AG09319 (cell line): Measurements from ENCODE around the gene COL23A1.

ENCODE experiments used
- DNase-seq: peaks from one replicate; pipeline ENCODE4 v3.0.0-alpha.2; 2010; ENCODE audit warnings: low read depth; ENCODE audit errors: extremely low read depth
- TF ChIP-seq, protein P1 (sequence below): IDR thresholded peaks from 2 replicates; pipeline ENCODE4 v1.5.1; 2011; ENCODE audit warnings: low read depth, mild to moderate bottlenecking, inconsistent platforms, low read length, moderate library complexity

Gene COL23A1

DNA sequence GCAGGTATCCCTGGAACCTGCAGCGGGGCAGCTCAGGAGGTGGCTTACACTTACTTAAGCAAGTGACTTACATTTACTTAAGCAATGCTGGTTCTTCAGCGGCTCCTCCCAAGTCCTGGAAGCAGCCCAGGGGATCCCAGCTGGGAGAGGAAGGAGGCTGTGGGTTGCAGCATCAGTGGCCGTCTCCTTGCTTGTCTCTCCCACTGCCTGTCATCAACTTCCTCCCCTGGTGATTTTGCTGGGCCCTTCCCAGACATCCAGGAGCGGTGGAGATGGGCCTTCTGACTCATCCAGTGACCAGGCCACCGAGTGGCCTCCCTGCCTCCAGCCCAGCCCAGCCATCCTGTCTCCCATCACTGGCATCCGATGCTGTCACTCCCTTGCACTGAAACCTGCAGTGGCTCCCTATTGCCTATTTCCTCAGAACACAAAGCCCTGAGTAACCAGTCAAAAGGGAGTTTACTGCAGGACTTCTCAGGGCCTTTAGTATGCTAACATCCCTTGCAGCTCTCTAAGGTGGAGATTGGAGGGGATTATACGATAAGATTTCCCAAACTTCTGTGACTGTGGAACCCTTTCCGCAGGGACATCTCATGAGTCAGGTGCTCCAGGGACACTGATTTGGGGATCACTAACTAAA, 201.7 kb downstream of the COL23A1 start:
- DNase-seq: no peak
- TF ChIP-seq, protein P1, sequence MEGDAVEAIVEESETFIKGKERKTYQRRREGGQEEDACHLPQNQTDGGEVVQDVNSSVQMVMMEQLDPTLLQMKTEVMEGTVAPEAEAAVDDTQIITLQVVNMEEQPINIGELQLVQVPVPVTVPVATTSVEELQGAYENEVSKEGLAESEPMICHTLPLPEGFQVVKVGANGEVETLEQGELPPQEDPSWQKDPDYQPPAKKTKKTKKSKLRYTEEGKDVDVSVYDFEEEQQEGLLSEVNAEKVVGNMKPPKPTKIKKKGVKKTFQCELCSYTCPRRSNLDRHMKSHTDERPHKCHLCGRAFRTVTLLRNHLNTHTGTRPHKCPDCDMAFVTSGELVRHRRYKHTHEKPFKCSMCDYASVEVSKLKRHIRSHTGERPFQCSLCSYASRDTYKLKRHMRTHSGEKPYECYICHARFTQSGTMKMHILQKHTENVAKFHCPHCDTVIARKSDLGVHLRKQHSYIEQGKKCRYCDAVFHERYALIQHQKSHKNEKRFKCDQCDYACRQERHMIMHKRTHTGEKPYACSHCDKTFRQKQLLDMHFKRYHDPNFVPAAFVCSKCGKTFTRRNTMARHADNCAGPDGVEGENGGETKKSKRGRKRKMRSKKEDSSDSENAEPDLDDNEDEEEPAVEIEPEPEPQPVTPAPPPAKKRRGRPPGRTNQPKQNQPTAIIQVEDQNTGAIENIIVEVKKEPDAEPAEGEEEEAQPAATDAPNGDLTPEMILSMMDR: no peak

DNA sequence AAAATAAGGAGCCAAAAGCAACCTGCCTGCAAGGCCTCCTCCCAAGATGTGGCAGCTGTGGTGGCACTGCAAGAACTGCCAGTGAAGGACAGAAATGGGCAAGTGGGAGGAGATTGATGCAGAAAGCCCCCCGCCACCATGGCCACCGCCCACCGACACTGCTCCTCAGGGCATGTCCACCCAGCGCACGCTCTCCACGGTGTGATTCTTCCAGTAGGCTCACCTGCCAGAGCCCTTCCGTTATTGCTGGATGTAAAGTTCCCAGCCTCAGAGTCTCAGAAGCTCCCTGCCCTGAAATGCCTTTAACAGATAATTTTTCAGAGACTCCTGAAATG, 202.4 kb downstream of the COL23A1 start:
- DNase-seq: no peak
- TF ChIP-seq, protein P1: no peak

DNA sequence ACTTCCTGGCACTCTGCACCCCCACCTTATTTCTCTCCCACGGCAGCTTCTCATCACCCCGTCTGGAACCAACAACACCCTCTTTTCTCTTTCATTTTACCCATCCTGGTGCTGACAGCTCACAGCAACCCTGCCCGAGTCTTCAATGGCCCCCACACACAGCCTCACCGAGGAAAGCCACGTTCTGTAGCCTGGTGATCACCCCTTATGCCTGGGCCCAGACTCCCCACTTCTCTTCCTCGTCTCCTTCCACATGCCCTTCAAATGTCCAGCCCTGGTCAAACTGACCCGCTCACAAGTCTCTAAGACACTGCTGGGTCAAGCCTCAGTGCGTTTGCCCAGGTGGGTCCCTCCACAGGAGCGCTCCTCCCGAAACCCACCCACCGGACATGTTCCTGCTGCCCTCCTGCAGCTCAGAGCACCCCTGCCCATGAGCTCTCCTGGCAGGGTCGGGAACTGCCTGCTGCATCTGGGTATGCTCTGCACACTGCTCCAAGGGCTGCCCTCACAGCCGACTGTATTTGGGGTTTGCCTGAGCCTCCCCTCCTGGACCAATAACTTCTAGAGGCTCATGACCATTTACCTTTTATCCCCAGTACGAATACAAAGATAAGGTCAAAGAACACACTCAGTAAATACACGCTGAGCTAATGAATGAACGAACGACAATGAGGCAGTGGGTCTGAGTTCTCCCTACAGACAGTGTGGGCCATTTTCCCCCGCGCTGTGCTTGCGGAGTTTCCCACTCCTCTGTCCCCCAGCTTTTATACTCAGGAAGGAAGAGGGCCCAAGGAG, 202.9 kb downstream of the COL23A1 start:
- DNase-seq: no peak

DNA sequence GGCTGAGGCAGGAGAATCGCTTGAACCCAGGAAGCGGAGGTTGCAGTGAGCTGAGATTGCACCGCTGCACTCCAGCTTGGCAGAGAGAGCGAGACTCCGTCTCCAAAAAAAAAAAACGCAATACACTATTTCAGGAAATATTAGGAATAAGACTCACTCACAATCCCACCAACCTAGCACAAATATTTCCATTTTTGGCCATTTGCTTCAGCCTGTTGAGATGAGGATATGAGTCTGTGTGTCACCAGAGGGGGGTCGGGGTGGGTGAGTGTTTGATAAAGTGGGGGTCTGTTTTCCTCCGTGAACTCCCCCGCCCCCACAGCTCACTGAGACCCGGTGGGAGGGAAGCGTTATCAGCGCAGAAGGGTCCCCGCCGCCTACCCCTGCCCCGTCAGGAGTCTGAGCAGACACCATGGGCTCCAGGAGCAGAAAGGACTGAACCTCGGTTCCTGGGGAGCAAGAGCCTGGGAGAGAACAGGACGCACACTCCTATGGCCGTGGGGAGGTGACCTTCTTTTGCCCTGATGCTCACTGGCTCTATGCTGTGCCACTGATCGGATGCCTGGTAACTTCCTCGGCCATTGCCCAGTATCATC, 203.8 kb downstream of the COL23A1 start:
- TF ChIP-seq, protein P1: no peak
- no peak for DNase-seq

More for the DNA sequence above, 202.9 kb downstream of the COL23A1 start:
- TF ChIP-seq, protein P1: no peak

DNA sequence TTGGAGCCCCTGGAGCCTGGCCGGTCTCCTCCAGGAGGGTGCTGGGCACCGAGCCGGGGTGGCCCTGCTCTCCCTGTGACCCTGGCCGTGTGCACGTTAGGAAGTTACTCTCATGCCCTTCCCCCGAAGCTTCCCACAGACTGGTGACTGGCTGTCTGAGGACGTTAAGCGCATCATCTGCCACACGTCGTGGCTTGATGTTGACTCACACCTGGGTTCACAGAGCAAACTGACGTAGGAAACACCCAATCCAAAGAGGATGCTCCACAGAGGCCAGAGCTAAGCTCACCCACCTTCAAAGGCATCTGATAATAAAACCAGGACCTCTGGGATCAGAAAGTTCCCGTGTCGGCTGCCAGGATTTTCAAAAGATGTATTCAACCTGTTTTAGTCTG, 204.7 kb downstream of the COL23A1 start:
- TF ChIP-seq, protein P1: no peak
- no peak for DNase-seq

DNA sequence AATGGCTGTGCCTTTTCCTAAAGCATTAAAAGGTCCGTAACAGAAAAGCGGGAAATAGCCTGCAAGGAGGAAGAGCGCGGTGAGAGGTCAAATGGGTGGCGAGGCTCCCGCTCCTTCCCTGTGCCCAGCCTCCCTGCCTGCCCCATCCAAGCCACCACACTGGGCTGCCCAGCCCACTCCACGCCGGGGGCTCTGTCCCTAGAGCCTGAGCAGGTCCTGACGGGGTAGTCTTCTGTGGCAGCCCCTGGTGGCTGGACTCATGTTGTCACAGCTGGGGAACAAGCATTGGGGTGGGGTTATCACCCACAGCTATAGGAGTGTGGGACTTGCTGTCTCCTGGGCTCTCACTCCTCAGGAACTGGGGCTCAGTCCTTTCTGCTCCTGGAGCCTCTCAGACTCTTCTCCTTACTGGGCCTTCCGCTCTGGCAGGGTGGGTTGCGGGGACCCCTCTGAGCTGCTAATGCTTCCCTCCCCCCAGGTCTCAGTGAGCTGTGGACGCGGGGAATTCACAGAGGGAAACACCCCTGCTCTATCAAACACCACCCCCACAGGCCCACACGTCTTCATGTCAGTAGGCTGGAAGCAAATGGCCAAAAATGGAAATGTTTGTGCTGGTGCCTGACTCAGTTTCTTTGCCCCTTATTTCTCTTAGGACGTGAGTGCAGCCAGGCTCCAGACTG, 205.2 kb downstream of the COL23A1 start:
- no peak for DNase-seq
- TF ChIP-seq, protein P1: no peak
